K562 (cell line): Measurements from ENCODE around the gene UBXN2A. TPM values are rescaled to one million over a fixed set of nuclear protein-coding genes. Genes with fewer than 3 reads are reported as not detected.

ENCODE experiments used
- ATAC-seq: fragments of 200-7000 bp; cut with Tn5 transposase; 3 replicates; pipeline ENCODE4 v1.9.1; 2020; ENCODE audit warnings: moderate library complexity
- BruUV-seq: library from RNA; stranded (reverse); fragments of 400-500 nt; replicated peaks from 2 replicates; lab custom pipeline; 2021; lab: Mats Ljungman, UMichigan
- CTCF ChIA-PET: fragments of 300-600 bp; formaldehyde crosslinking; extraction: SDS; loops from one replicate; lab custom pipeline; 2021; ENCODE audit warnings: low intra/inter-chr PET ratio; lab: Yijun Ruan, JAX
- POLR2A ChIA-PET: fragments of 300-600, 350-650 bp; sonication (Branson Sonifier 250); formaldehyde crosslinking; extraction: SDS; loops from one replicate; lab custom pipeline; 2021; ENCODE audit warnings: antibody characterized with exemption, inconsistent platforms; lab: Yijun Ruan, JAX
- DNase-seq, 4 experiments: peaks; one replicate each; pipeline versions ENCODE4 v3.0.0 to v3.0.0-alpha.2; 2011 to 2018; ENCODE audit warnings: low spot score in 3 of 4, mixed read lengths in 3 of 4; ENCODE audit errors: extremely low read depth in 1 of 4
- FAIRE-seq: peaks from 2 replicates; lab custom pipeline; 2011; peaks lifted over from hg19 to GRCh38; lab: Jason Lieb, UNC
- H2AFZ ChIP-seq: 2 replicates; pipeline ENCODE4 v1.6.0; 2011; ENCODE audit warnings: low read depth, low read length, control low read depth, inconsistent platforms
- H3K27ac ChIP-seq: fragments of 200-600 bp; 3 replicates; pipeline ENCODE4 v1.8.0; 2011; ENCODE audit warnings: low read depth, mild to moderate bottlenecking, control low read depth, inconsistent platforms, low read length, moderate library complexity, mixed read lengths; ENCODE audit errors: extremely low read depth
- H3K27me3 ChIP-seq, 2 experiments: fragments of 300-600 bp in 1 of 2; 2 replicates in 1 of 2; 3 replicates in 1 of 2; pipeline versions ENCODE4 v1.6.0 to v1.8.0; 2011; ENCODE audit warnings: inconsistent platforms in 2 of 2, low read length in 2 of 2, mild to moderate bottlenecking in 1 of 2, mixed read lengths in 1 of 2, moderate library complexity in 1 of 2; ENCODE audit not compliant: control insufficient read depth in 2 of 2, insufficient read depth in 2 of 2
- H3K36me3 ChIP-seq: fragments of 300-600 bp; 3 replicates; pipeline ENCODE4 v1.8.0; 2011; ENCODE audit warnings: mild to moderate bottlenecking, low read length, inconsistent platforms; ENCODE audit not compliant: control insufficient read depth, insufficient read depth
- H3K4me1 ChIP-seq, 2 experiments: fragments of 200-600 bp in 1 of 2; replicated peaks in 1 of 2; 2 replicates in 1 of 2; 3 replicates in 1 of 2; pipeline versions ENCODE4 v1.5.1 to v1.8.0; 2011; ENCODE audit warnings: inconsistent platforms in 2 of 2, low read length in 2 of 2, mild to moderate bottlenecking in 1 of 2, mixed read lengths in 1 of 2, moderate library complexity in 1 of 2; ENCODE audit not compliant: control insufficient read depth in 2 of 2, insufficient read depth in 2 of 2
- H3K4me2 ChIP-seq: 2 replicates; pipeline ENCODE4 v1.6.1; 2011; ENCODE audit warnings: low read length, control low read depth, inconsistent platforms, mixed read lengths; ENCODE audit not compliant: insufficient read depth
- H3K4me3 ChIP-seq: fragments of 200-600 bp; sonication (generic), shearing (Covaris generic); 2 replicates; pipeline ENCODE4 v1.5.1; 2016; ENCODE audit warnings: control low read depth, inconsistent platforms
- H3K79me2 ChIP-seq: fragments of 200-600 bp; 3 replicates; pipeline ENCODE4 v1.8.0; 2011; ENCODE audit warnings: low read length, inconsistent platforms; ENCODE audit not compliant: control insufficient read depth, insufficient read depth
- H3K9ac ChIP-seq, 2 experiments: 2 replicates each; pipeline versions ENCODE4 v1.6.0 to v1.6.1; 2011; ENCODE audit warnings: low read depth in 2 of 2, low read length in 2 of 2, control low read depth in 1 of 2, inconsistent platforms in 1 of 2, mild to moderate bottlenecking in 1 of 2, mixed read lengths in 1 of 2; ENCODE audit not compliant: insufficient read depth in 1 of 2
- H3K9me1 ChIP-seq: one replicate; pipeline ENCODE4 v1.6.0; 2011; ENCODE audit warnings: inconsistent platforms, mild to moderate bottlenecking, low read length, moderate library complexity; ENCODE audit not compliant: control insufficient read depth, insufficient read depth
- H3K9me3 ChIP-seq: replicated peaks from 2 replicates; pipeline ENCODE4 v1.5.1; 2011; ENCODE audit warnings: low read depth, low read length, inconsistent platforms; ENCODE audit not compliant: control insufficient read depth, insufficient read depth
- H4K20me1 ChIP-seq: replicated peaks from 2 replicates; pipeline ENCODE4 v1.6.1; 2011; ENCODE audit warnings: low read length, inconsistent platforms, mixed read lengths; ENCODE audit not compliant: control insufficient read depth, insufficient read depth
- ELF1 ChIP-seq: fragments of 200-800 bp; sonication (Bioruptor generic); IDR thresholded peaks from 2 replicates; pipeline ENCODE4 v1.6.1; 2016; ENCODE audit warnings: missing genetic modification characterization, missing compliant biosample characterization
- ELF4 ChIP-seq: fragments of 450-650 bp; formaldehyde crosslinking; IDR thresholded peaks from 2 replicates; pipeline ENCODE4 v1.4.0; 2022; ENCODE audit warnings: missing genetic modification characterization
- ERF ChIP-seq: fragments of 450-650 bp; formaldehyde crosslinking; IDR thresholded peaks from 2 replicates; pipeline ENCODE4 v1.4.0; 2020; ENCODE audit warnings: mild to moderate bottlenecking, mixed read lengths
- ESRRA ChIP-seq: fragments of 450-650 bp; IDR thresholded peaks from 2 replicates; pipeline ENCODE4 v1.6.1; 2014; ENCODE audit warnings: low read depth, mild to moderate bottlenecking, moderate library complexity, borderline replicate concordance
- GABPB1 ChIP-seq: sonication (generic); formaldehyde crosslinking; IDR thresholded peaks from 2 replicates; pipeline ENCODE4 v1.8.0; 2022; ENCODE audit warnings: mild to moderate bottlenecking, missing genetic modification reagents
- JUND ChIP-seq, 2 experiments: IDR thresholded peaks; 2 replicates in 1 of 2; 3 replicates in 1 of 2; pipeline ENCODE4 v1.6.1; 2011; ENCODE audit warnings: borderline replicate concordance in 2 of 2, low read depth in 2 of 2, low read length in 2 of 2, improper control_type of control experiment in 1 of 2, missing biosample characterization in 1 of 2, missing genetic modification characterization in 1 of 2, missing genetic modification reagents in 1 of 2
- NCOA1 ChIP-seq: fragments of 450-650 bp; IDR thresholded peaks from 2 replicates; pipeline ENCODE4 v1.6.1; 2016; ENCODE audit warnings: low read depth
- POU5F1 ChIP-seq: fragments of 150-350 bp; IDR thresholded peaks from 2 replicates; pipeline ENCODE4 v1.6.1; 2014; ENCODE audit warnings: borderline replicate concordance, low read length, low read depth, mild to moderate bottlenecking; ENCODE audit not compliant: partially characterized antibody
- SMAD3 ChIP-seq: fragments of 450-650 bp; formaldehyde crosslinking; conservative IDR thresholded peaks from 2 replicates; pipeline ENCODE4 v1.4.0; 2020; ENCODE audit warnings: mild to moderate bottlenecking
- ZNF239 ChIP-seq: fragments of 250-450 bp; sonication (Bioruptor Pico); IDR thresholded peaks from 2 replicates; pipeline ENCODE4 v1.4.0; 2020; ENCODE audit warnings: mild to moderate bottlenecking
- ZNF316 ChIP-seq: fragments of 450-650 bp; IDR thresholded peaks from 2 replicates; pipeline ENCODE4 v1.6.1; 2016
- ZNF696 ChIP-seq: fragments of 250-450 bp; sonication (Bioruptor Pico); conservative IDR thresholded peaks from 2 replicates; pipeline ENCODE4 v1.4.0; 2020; ENCODE audit warnings: mild to moderate bottlenecking, moderate library complexity
- in situ Hi-C: fragments of 300-500 bp; cut with MboI; formaldehyde crosslinking; loops from 4 replicates; pipeline ENCODE4 v1.15.0; 2018; ENCODE audit warnings: inconsistent platforms, mixed read lengths
- intact Hi-C: fragments of 100-400 bp; cut with micrococcal nuclease; formaldehyde crosslinking; loops from 2 replicates; pipeline ENCODE4 v1.14.2; 2022
- polyA plus RNA-seq, 8 experiments: library from polyadenylated mRNA; depleted of rRNA in 4 of 8; stranded (reverse) in 5 of 8; unstranded in 3 of 8; fragments of >200 nt; fragmentation: Nextera tagmentation in 2 of 8; fragmentation: Illumina TruSeq in 1 of 8; extraction: Ambion mirVana in 2 of 8; extraction: Trizol in 1 of 8; gene quantifications; 2 replicates each; pipeline versions ENCODE4 v1.2.1 to v1.2.3, GENCODE V29; 2011 to 2014; ENCODE audit warnings: inconsistent platforms in 1 of 8, missing spikeins in 1 of 8
- total RNA-seq, 7 experiments: library from RNA; depleted of rRNA in 6 of 7; stranded (reverse); fragments of >200 nt in 6 of 7; fragmentation: Illumina TruSeq in 2 of 7; extraction: Trizol in 2 of 7; gene quantifications; 2 replicates each; pipeline versions ENCODE4 v1.2.1 to v1.2.3, GENCODE V29; 2011 to 2021; ENCODE audit warnings: low replicate concordance in 1 of 7

The UBXN2A gene
- total and polyA plus RNA-seq, 9 of the 15 experiments (the other 6 are each of a cell fraction or from before 2014, with no cell fraction given) = 3.4 to 25.6 (median 16.0) TPM

GRCh38 chr2:23944976-23945375 is 4.7 kb downstream of the UBXN2A start:
- DNase-seq = no peak
- no peak overlapping the region for H3K4me3 ChIP-seq
- H3K4me1 ChIP-seq = peaks cover 9 to 18% of the 10 kb centered on the region in 2 experiments; a peak in 4 of 5 replicates
- no TSS peak for BruUV-seq
- ATAC-seq = no peak
- in situ Hi-C loops (no loop called here), intact Hi-C loops (loop anchor here (5.0 kb wide), 1 partner anchor 67 kb away; the partner anchor contains the start of gene MFSD2B)
- no peak overlapping the region for H3K9ac ChIP-seq
- peaks cover 13% of the 10 kb centered on the region; the same call in 2 of the 3 replicates for H3K36me3 ChIP-seq
- H3K27ac ChIP-seq = no peak overlapping the region
- FAIRE-seq = no peak
- no peaks in the 10 kb centered on the region for H3K9me3 ChIP-seq
- POLR2A ChIA-PET = no interaction called here
- H2AFZ ChIP-seq = no peak overlapping the region
- H3K27me3 ChIP-seq = no peaks in the 10 kb centered on the region
- H4K20me1 ChIP-seq = peaks cover 3% of the 10 kb centered on the region; the same call in 1 of the 2 replicates
- H3K9me1 ChIP-seq = no peaks in the 10 kb centered on the region
- TF ChIP-seq JUND (IDR thresholded peaks at IDR 0.05; ENCODE audit: borderline replicate concordance, low read depth, low read length) (no peak), JUND (tag; IDR thresholded peaks at IDR 0.05; ENCODE audit: borderline replicate concordance, low read depth, low read length) (no peak), NCOA1 (no peak), POU5F1 (no peak), ELF4 (CRISPR knock-in tag) (no peak), ERF (CRISPR knock-in tag) (no peak), ZNF239 (CRISPR knock-in tag) (no peak), GABPB1 (CRISPR knock-in tag) (no peak), ZNF316 (no peak), ELF1 (tag) (no peak), ESRRA (no peak), ZNF696 (CRISPR knock-in tag) (no peak), SMAD3 (CRISPR knock-in tag) (no peak)
- H3K4me2 ChIP-seq = no peak overlapping the region
- H3K79me2 ChIP-seq = peaks cover 75% of the 10 kb centered on the region
- CTCF ChIA-PET = no interaction called here
